IMR-90 (cell line): ENCODE measurements around the gene ATP11B. TPM values are rescaled to one million over a fixed set of nuclear protein-coding genes. Genes with fewer than 3 reads are reported as not detected.

Source experiments
- ATAC-seq: fragments of 200-7000 bp; cut with Tn5 transposase; 2 replicates; pipeline ENCODE4 v1.9.1; 2020; ENCODE audit warnings: low read depth, mild to moderate bottlenecking, moderate library complexity
- BruUV-seq: library from RNA; stranded (reverse); fragments of 400-500 nt; replicated peaks from 2 replicates; lab custom pipeline; 2021; lab: Mats Ljungman, UMichigan
- CTCF ChIA-PET: fragments of 300-600 bp; formaldehyde crosslinking; extraction: SDS; loops from one replicate; lab custom pipeline; 2021; ENCODE audit warnings: antibody characterized with exemption; lab: Yijun Ruan, JAX
- POLR2A ChIA-PET: fragments of 300-600 bp; sonication (Branson Sonifier 250); formaldehyde crosslinking; loops from one replicate; lab custom pipeline; 2022; ENCODE audit warnings: antibody characterized with exemption; ENCODE audit not compliant: unreplicated experiment; lab: Charles Lee
- DNase-seq: peaks from one replicate; pipeline ENCODE4 v3.0.0; 2013
- H2AFZ ChIP-seq: replicated peaks from 2 replicates; pipeline ENCODE3; 2013; ENCODE audit warnings: low read length, mild to moderate bottlenecking; ENCODE audit not compliant: poor library complexity
- H2AK5ac ChIP-seq: 2 replicates; pipeline ENCODE4 v1.6.1; 2013; ENCODE audit warnings: low read depth, low read length, inconsistent platforms
- H2AK9ac ChIP-seq: replicated peaks from 2 replicates; pipeline ENCODE3; 2013; ENCODE audit warnings: mild to moderate bottlenecking, low read depth, low read length, moderate library complexity; ENCODE audit not compliant: poor library complexity
- H2BK120ac ChIP-seq: 2 replicates; pipeline ENCODE4 v1.6.1; 2013; ENCODE audit warnings: low read depth, low read length, inconsistent platforms
- H2BK15ac ChIP-seq: 3 replicates; pipeline ENCODE4 v1.6.1; 2013; ENCODE audit warnings: low read depth, low read length, inconsistent platforms
- H2BK20ac ChIP-seq: 2 replicates; pipeline ENCODE4 v1.6.1; 2013; ENCODE audit warnings: low read depth, mild to moderate bottlenecking, inconsistent platforms, low read length, moderate library complexity
- H2BK5ac ChIP-seq: 2 replicates; pipeline ENCODE4 v1.6.1; 2013; ENCODE audit warnings: mild to moderate bottlenecking, low read depth, low read length, inconsistent platforms; ENCODE audit not compliant: poor library complexity, severe bottlenecking
- H3K14ac ChIP-seq: replicated peaks from 2 replicates; pipeline ENCODE4 v1.6.1; 2013; ENCODE audit warnings: low read depth, low read length, inconsistent platforms
- H3K18ac ChIP-seq: 2 replicates; pipeline ENCODE4 v1.6.1; 2013; ENCODE audit warnings: low read depth, low read length, control low read depth
- H3K23ac ChIP-seq: 2 replicates; pipeline ENCODE4 v1.6.1; 2013; ENCODE audit warnings: low read depth, low read length, inconsistent platforms
- H3K27ac ChIP-seq: 2 replicates; pipeline ENCODE4 v1.5.1; 2013; ENCODE audit warnings: mild to moderate bottlenecking, control low read depth, low read length; ENCODE audit not compliant: insufficient read depth
- H3K27me3 ChIP-seq: 2 replicates; pipeline ENCODE4 v1.6.1; 2013; ENCODE audit warnings: low read length; ENCODE audit not compliant: control insufficient read depth, insufficient read depth
- H3K36me3 ChIP-seq: 2 replicates; pipeline ENCODE4 v1.6.1; 2013; ENCODE audit warnings: low read length, mixed read lengths; ENCODE audit not compliant: control insufficient read depth, insufficient read depth
- H3K4ac ChIP-seq: 2 replicates; pipeline ENCODE4 v1.6.1; 2013; ENCODE audit warnings: low read depth, low read length, inconsistent platforms
- H3K4me1 ChIP-seq: 2 replicates; pipeline ENCODE4 v1.6.1; 2013; ENCODE audit warnings: low read length, mixed read lengths; ENCODE audit not compliant: control insufficient read depth, insufficient read depth
- H3K4me2 ChIP-seq: 2 replicates; pipeline ENCODE4 v1.6.1; 2013; ENCODE audit warnings: low read depth, mild to moderate bottlenecking, control low read depth, low read length, moderate library complexity
- H3K4me3 ChIP-seq: 2 replicates; pipeline ENCODE4 v1.5.1; 2013; ENCODE audit warnings: low read depth, mild to moderate bottlenecking, control low read depth, low read length, moderate library complexity; ENCODE audit not compliant: insufficient read depth
- H3K56ac ChIP-seq: 2 replicates; pipeline ENCODE4 v1.6.1; 2013; ENCODE audit warnings: low read length, inconsistent platforms; ENCODE audit not compliant: insufficient read depth; ENCODE audit errors: extremely low read depth
- H3K79me1 ChIP-seq, 2 experiments: 2 replicates each; pipeline ENCODE4 v1.6.1; 2013; ENCODE audit warnings: low read length in 2 of 2, inconsistent platforms in 1 of 2, low read depth in 1 of 2
- H3K9ac ChIP-seq: 2 replicates; pipeline ENCODE4 v1.6.1; 2013; ENCODE audit warnings: low read depth, low read length, control low read depth
- H3K9me1 ChIP-seq: 2 replicates; pipeline ENCODE4 v1.6.1; 2013; ENCODE audit warnings: low read length, inconsistent platforms; ENCODE audit not compliant: insufficient read depth
- H3K9me3 ChIP-seq: 2 replicates; pipeline ENCODE4 v1.6.1; 2013; ENCODE audit warnings: low read length; ENCODE audit not compliant: control insufficient read depth, insufficient read depth
- H4K20me1 ChIP-seq: 2 replicates; pipeline ENCODE4 v1.6.1; 2013; ENCODE audit warnings: low read length, inconsistent platforms; ENCODE audit not compliant: insufficient read depth
- H4K5ac ChIP-seq: 2 replicates; pipeline ENCODE4 v1.6.1; 2013; ENCODE audit warnings: mild to moderate bottlenecking, low read depth, low read length, control low read depth
- H4K8ac ChIP-seq, 2 experiments: 2 replicates each; pipeline ENCODE4 v1.6.1; 2013; ENCODE audit warnings: low read depth in 2 of 2, low read length in 2 of 2, control low read depth in 1 of 2, inconsistent platforms in 1 of 2
- H4K91ac ChIP-seq: 2 replicates; pipeline ENCODE4 v1.6.1; 2013; ENCODE audit warnings: low read depth, low read length, inconsistent platforms; ENCODE audit not compliant: insufficient read depth
- BHLHE40 ChIP-seq: fragments of 150-350 bp; IDR thresholded peaks from 2 replicates; pipeline ENCODE4 v1.6.1; 2016; ENCODE audit warnings: mild to moderate bottlenecking, low read depth, low read length
- CEBPB ChIP-seq: IDR thresholded peaks from 2 replicates; pipeline ENCODE4 v1.6.1; 2012; ENCODE audit warnings: low read depth, low read length, improper control_type of control experiment
- CHD1 ChIP-seq: IDR thresholded peaks from 2 replicates; pipeline ENCODE4 v1.6.1; 2012; ENCODE audit warnings: low read depth, low read length, improper control_type of control experiment
- FOS ChIP-seq: fragments of 150-350 bp; IDR thresholded peaks from 2 replicates; pipeline ENCODE4 v1.6.1; 2016; ENCODE audit warnings: low read depth, low read length
- MAFK ChIP-seq: IDR thresholded peaks from 2 replicates; pipeline ENCODE4 v1.6.1; 2012; ENCODE audit warnings: low read depth, low read length, improper control_type of control experiment
- MAZ ChIP-seq: IDR thresholded peaks from 2 replicates; pipeline ENCODE4 v1.6.1; 2012; ENCODE audit warnings: low read depth, mild to moderate bottlenecking, low read length, improper control_type of control experiment, moderate library complexity, borderline replicate concordance
- MXI1 ChIP-seq: IDR thresholded peaks from 2 replicates; pipeline ENCODE4 v1.6.1; 2012; ENCODE audit warnings: low read depth, mild to moderate bottlenecking, low read length, moderate library complexity, borderline replicate concordance
- NFE2L2 ChIP-seq: fragments of 150-350 bp; IDR thresholded peaks from 2 replicates; pipeline ENCODE4 v1.6.1; 2016; ENCODE audit warnings: low read depth, mild to moderate bottlenecking, low read length
- POLR2A ChIP-seq: IDR thresholded peaks from 2 replicates; pipeline ENCODE4 v1.6.1; 2012; ENCODE audit warnings: mild to moderate bottlenecking, low read depth, low read length
- RAD21 ChIP-seq: IDR thresholded peaks from 2 replicates; pipeline ENCODE4 v1.6.1; 2012; ENCODE audit warnings: low read length, improper control_type of control experiment
- RCOR1 ChIP-seq: IDR thresholded peaks from 2 replicates; pipeline ENCODE4 v1.6.1; 2012; ENCODE audit warnings: mild to moderate bottlenecking, low read length, improper control_type of control experiment; ENCODE audit not compliant: insufficient replicate concordance
- RFX5 ChIP-seq: IDR thresholded peaks from 2 replicates; pipeline ENCODE4 v1.8.0; 2012; ENCODE audit warnings: low read depth, mild to moderate bottlenecking, low read length, moderate library complexity
- SMC3 ChIP-seq: fragments of 150-350 bp; IDR thresholded peaks from 2 replicates; pipeline ENCODE4 v1.6.1; 2016; ENCODE audit warnings: low read depth, mild to moderate bottlenecking, antibody characterized with exemption, low read length, moderate library complexity
- USF2 ChIP-seq: fragments of 150-350 bp; IDR thresholded peaks from 2 replicates; pipeline ENCODE4 v1.6.1; 2017; ENCODE audit warnings: mild to moderate bottlenecking, antibody characterized with exemption, low read length, low read depth
- WGBS, 2 experiments: methylation state at CpG; one replicate each; pipeline versions ENCODE4 v1.1.5 to v1.1.7; 2013; ENCODE audit warnings: missing lambda C conversion rate in 2 of 2; ENCODE audit not compliant: insufficient read length in 1 of 2; ENCODE audit errors: extremely low coverage in 2 of 2; 5-methylcytosine and 5-hydroxymethylcytosine counted together
- dilution Hi-C: fragments of 300-500 bp; cut with HindIII; formaldehyde crosslinking; loops from one replicate; pipeline ENCODE4 v1.14.3; 2018; ENCODE audit warnings: low sequenced_read_pairs; ENCODE audit not compliant: unreplicated experiment
- in situ Hi-C: fragments of 300-500 bp; cut with MboI; formaldehyde crosslinking; loops from 3 replicates; pipeline ENCODE4 v1.14.3; 2019; ENCODE audit warnings: low sequenced_read_pairs, inconsistent platforms, mixed read lengths
- intact Hi-C: fragments of 100-400 bp; cut with micrococcal nuclease; formaldehyde crosslinking; loops from 2 replicates; pipeline ENCODE4 v1.10.0; 2022
- polyA plus RNA-seq, 3 experiments: library from polyadenylated mRNA; depleted of rRNA; stranded (reverse); fragments of >200 nt; gene quantifications; 2 replicates each; pipeline ENCODE4 v1.2.3, GENCODE V29; 2012; ENCODE audit warnings: low replicate concordance in 1 of 3
- total RNA-seq: library from RNA; depleted of rRNA; stranded (reverse); fragments of >200 nt; gene quantifications from 2 replicates; pipeline ENCODE4 v1.2.3, GENCODE V29; 2012
- TF ChIP-seq, protein P1 (sequence below): conservative IDR thresholded peaks from 2 replicates; pipeline ENCODE4 v1.5.1; 2012; ENCODE audit warnings: mild to moderate bottlenecking, low read depth, low read length, improper control_type of control experiment

ATP11B gene
- total and polyA plus RNA-seq, 2 of the 4 experiments (the other 2 are of a cell fraction), result 10.0 to 39.6 TPM

DNA sequence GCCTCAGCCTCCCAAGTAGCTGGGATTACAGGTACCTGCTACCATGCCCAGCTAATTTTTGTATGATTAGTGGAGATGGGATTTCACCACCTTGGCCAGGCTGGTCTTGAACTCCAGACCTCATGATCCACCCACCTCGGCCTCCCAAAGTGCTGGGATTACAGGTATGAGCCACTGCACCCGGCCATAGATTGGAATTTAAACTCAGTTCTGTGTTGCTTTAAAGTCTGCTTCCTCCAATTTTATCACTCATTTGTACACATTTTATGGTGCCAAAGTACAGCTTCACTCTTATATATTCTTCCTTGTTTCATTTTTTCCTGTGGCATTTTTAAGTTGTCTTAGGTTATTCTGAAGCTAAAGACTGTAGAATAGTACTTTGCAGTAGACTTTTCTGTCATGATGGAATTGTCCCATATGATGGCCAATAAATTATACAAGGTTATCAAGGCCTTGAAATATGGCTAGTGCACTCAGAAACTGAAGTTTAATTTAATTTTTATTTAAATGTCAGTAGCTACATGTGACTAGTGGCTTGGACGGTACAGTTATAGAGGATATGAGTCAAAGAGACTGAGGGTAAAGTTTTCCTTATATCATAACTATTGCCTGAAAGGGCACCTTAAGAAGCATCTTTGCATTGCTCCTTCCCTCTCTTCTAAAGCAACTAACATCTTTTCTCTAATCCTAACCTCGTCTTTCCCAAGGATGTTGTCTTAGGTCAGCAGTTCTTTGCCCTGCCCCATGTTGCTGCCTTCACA lies 28.1 kb downstream of the ATP11B start:
- Histone ChIP-seq H2AK9ac (no peak overlapping the region), H3K27me3 (no peaks in the 10 kb centered on the region), H3K56ac (no peak overlapping the region), H2BK5ac (no peak overlapping the region), H3K4ac (no peak overlapping the region), H3K23ac (no peak overlapping the region), H3K79me1 (peaks cover 23 to 33% of the 10 kb centered on the region in 2 experiments), H2BK120ac (no peak overlapping the region), H3K9me1 (no peaks in the 10 kb centered on the region; the same call in 1 of the 2 replicates), H3K4me2 (no peak overlapping the region), H4K20me1 (no peaks in the 10 kb centered on the region; the same call in 1 of the 2 replicates), H3K9ac (no peak overlapping the region), H3K18ac (no peak overlapping the region), H3K14ac (no peak overlapping the region), H3K36me3 (peaks cover 3% of the 10 kb centered on the region; the same call in 1 of the 2 replicates), H2AK5ac (no peak overlapping the region), H2AFZ (no peak overlapping the region), H4K5ac (no peak overlapping the region), H4K8ac (no peak overlapping the region), H3K4me3 (no peak overlapping the region), H3K4me1 (peaks cover 6% of the 10 kb centered on the region; the same call in 1 of the 2 replicates), H2BK15ac (no peak overlapping the region), H2BK20ac (no peak overlapping the region), H3K27ac (no peak overlapping the region), H3K9me3 (no peaks in the 10 kb centered on the region), H4K91ac (no peak overlapping the region)
- BruUV-seq, result no TSS peak
- POLR2A ChIA-PET, result interaction anchor here (0.6 kb wide), 1 partner anchor 183 kb away, joined by 3 read pairs; no protein-coding TSS in a partner anchor
- dilution Hi-C loops (no loop called here), intact Hi-C loops (no loop called here), in situ Hi-C loops (no loop called here)
- DNase-seq (no peak), ATAC-seq (no peak)
- CTCF ChIA-PET, result interaction anchor here (1.1 to 1.5 kb wide), 2 partner anchors 16 to 18 kb away, joined by 3 to 5 read pairs; no protein-coding TSS in a partner anchor
- no CpG with 5 or more reads among the region's 4 CpGs for WGBS, 2 experiments
- TF ChIP-seq POLR2A (no peak), SMC3 (no peak), FOS (no peak), MAFK (no peak), MAZ (no peak), RCOR1 (no peak), CEBPB (no peak), MXI1 (no peak), USF2 (no peak), RFX5 (no peak), RAD21 (no peak), NFE2L2 (no peak), BHLHE40 (no peak), CHD1 (no peak)
- TF ChIP-seq, protein P1, sequence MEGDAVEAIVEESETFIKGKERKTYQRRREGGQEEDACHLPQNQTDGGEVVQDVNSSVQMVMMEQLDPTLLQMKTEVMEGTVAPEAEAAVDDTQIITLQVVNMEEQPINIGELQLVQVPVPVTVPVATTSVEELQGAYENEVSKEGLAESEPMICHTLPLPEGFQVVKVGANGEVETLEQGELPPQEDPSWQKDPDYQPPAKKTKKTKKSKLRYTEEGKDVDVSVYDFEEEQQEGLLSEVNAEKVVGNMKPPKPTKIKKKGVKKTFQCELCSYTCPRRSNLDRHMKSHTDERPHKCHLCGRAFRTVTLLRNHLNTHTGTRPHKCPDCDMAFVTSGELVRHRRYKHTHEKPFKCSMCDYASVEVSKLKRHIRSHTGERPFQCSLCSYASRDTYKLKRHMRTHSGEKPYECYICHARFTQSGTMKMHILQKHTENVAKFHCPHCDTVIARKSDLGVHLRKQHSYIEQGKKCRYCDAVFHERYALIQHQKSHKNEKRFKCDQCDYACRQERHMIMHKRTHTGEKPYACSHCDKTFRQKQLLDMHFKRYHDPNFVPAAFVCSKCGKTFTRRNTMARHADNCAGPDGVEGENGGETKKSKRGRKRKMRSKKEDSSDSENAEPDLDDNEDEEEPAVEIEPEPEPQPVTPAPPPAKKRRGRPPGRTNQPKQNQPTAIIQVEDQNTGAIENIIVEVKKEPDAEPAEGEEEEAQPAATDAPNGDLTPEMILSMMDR, result no peak
